T47D (cell line): Measurements from ENCODE around the gene GEMIN8.
A peak's percentile ranks its signal among the peaks of the same experiment; 100 is the strongest.

Experiments
- DNase-seq, 2 experiments: peaks; one replicate each; pipeline versions ENCODE4 v3.0.0 to v3.0.0-alpha.2; 2011 to 2012; ENCODE audit warnings: low read depth in 1 of 2, low spot score in 1 of 2
- JUND ChIP-seq: IDR thresholded peaks from 2 replicates; pipeline ENCODE4 v1.6.1; 2012; ENCODE audit warnings: low read depth
- in situ Hi-C: cut with HindIII; loops from 2 replicates; pipeline ENCODE4 v1.10.0; 2016; ENCODE audit warnings: low sequenced_read_pairs, low pct_unique_long_range_greater_than_20kb

Gene GEMIN8, protein sequence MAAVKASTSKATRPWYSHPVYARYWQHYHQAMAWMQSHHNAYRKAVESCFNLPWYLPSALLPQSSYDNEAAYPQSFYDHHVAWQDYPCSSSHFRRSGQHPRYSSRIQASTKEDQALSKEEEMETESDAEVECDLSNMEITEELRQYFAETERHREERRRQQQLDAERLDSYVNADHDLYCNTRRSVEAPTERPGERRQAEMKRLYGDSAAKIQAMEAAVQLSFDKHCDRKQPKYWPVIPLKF

DNA sequence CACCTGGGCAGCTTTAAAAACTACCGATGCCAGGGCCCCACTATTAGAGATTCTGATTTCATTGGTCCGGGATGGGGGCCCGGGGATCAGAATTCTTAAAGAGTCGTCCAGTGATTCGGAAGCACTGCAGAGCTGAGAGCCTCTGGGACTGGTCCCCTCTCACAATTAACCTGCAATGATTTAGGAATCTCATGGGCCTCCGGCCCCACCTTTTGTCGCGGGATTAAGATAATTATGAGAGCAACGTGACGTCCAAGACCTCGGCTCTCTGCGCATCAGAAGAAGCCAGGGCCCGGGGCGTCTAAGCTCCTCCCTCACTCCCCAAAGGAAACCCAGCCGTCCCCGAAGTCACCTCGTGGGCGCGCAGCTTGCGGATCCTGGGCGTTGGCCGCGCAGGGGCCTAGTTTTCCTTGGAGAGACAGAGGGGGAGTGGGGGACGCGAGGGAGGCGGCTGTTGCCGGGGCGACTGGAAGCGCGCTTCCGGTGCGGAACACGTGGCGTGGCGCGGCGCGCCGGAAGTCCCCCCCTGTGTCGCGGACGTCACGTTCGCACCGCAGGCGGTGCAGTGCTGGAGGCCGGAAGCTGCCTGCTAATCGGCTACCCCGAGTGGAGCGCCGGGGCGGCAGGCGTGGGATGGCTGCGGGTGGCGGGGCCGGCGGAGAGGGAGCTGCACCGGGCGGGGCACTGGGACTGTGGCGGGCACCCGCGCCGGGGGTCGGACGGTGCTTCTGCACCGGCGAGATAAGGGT is at the start of gene GEMIN8:
GEMIN8 (minus strand) TSS at position 468 of the 749 bp plus-strand sequence. CDS start 8,414 bp downstream, outside the sequence.
- in situ Hi-C loops: no loop called here
- peak; percentile 58 to 90 for DNase-seq
- no peak for TF ChIP-seq JUND

- TF ChIP-seq JUND: no peak
- in situ Hi-C loops: no loop called here
- DNase-seq: no peak
Observed at GRCh38 chrX:14076639-14077038, 46.9 kb upstream of the GEMIN8 start.

GRCh38 chrX:14073556-14073955 is 43.9 kb upstream of the GEMIN8 start:
- in situ Hi-C loops: no loop called here
- no peak for DNase-seq
- no peak for TF ChIP-seq JUND

DNA sequence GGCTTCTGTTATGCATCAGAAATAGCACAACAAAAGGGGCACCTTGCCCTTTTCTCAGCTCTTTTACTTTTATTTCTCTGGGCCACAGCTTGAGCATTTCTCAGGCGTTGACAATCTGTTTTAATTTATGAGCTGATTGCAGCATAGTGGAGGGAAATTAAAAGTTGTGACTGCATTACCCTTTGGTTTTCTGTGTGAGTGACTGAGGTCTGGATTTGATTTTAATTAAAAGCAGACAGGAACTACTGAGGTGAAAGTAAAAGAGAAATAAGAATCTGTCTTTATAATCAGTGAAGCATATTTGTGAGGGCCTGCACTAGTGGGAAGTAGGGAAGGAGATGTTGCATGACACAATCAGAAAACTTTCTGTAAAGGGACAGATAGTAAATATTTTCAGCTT is 43.4 kb upstream of the GEMIN8 start:
- DNase-seq: no peak
- in situ Hi-C loops: no loop called here
- no peak for TF ChIP-seq JUND

DNA sequence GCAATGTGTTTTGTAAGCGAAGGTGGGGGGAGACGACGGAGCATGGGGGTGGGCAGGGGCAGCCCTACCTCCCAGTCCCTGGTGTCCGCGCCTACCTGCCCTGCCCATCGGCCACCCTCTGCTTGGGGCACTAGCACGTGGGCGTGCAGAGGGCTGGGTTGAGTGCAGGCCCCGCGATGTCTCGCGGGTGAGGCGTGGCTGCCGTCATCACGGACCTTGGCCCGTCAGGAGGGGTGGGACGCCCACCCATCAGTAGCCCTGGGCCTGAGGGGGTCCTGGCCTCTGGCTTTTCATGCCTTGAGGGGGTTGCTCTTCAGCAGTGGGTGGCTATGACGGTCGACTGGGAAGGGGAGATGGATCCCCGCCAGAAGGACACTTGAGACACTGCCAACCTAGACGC is 36.1 kb upstream of the GEMIN8 start:
- in situ Hi-C loops: no loop called here
- no peak for TF ChIP-seq JUND
- no peak for DNase-seq

DNA sequence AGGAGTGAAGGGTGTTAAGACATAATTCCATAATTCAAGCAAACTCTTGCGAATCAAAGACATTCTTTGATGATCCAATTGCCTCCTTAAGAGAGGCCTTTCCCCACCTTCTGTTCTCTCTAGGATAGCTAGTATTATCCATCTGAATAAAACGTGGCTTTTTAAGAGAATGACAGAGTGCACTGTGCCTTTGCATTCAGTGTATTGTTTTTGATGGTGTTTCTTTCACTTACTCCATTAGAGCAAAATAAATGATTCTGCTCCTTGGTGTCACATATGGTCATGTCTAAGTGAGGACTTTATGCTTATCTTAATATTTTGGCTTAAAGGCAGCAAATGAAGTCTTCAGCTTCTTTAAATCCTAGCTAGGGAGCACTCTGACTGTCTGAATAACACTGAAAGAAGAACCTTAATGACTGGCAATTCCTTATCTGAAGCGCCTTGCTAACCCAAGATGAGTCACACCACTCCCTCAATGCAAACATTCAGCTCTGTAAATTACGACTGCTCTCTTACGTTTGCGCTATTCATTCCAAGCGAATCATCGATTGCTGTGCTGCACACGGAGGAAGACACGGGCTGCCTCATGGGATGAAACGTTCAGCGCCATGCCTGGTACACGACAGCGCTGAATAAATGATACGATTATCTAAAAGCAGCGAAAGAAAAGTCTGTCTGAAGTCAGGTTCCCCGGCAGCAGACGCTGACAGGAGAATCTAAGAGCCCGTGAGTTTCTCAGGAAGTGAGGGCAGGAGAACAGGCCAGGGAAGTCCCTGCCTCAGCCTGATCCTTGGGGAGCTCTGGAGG is 35.1 kb upstream of the GEMIN8 start:
- in situ Hi-C loops: no loop called here
- TF ChIP-seq JUND: no peak
- no peak for DNase-seq

DNA sequence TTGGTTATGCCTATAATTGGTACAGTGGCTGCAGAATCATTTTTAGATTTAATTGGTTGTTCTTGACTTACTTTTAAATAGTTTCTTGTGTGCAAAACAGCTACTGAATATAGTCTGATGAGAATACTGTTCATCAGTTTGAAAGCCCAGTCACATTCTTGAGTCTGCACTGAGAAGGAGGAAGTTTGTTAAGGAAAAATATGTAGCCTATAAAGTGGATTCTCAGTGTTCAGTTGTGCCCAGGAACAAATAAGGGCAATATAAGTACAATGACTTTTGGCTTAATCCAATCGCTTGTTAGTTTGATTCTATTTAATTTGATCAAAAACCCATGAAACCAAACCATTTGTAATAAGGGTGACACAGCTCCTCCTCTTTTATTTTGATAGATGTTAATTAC is 32.8 kb upstream of the GEMIN8 start:
- DNase-seq: no peak
- in situ Hi-C loops: no loop called here
- TF ChIP-seq JUND: no peak

DNA sequence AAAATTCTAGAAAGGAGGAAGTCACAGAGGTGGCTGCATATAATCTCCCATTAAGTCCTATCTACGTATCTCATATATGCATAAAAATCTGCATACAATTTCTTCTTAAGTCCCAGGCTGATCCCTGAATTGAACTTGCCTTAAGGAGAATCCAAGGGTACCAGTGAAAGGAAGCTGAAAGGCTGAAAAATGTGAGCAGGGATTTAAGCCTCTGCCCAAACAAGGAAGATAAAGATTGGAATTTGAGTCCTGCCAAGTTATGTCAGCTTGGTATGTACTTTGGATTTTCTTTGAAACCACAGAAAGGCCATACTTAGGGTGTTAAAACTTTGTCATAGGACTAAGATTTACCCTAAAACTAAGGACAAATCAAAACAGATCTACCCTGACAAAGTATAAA is 26.5 kb upstream of the GEMIN8 start:
- in situ Hi-C loops: no loop called here
- no peak for TF ChIP-seq JUND
- DNase-seq: no peak

DNA sequence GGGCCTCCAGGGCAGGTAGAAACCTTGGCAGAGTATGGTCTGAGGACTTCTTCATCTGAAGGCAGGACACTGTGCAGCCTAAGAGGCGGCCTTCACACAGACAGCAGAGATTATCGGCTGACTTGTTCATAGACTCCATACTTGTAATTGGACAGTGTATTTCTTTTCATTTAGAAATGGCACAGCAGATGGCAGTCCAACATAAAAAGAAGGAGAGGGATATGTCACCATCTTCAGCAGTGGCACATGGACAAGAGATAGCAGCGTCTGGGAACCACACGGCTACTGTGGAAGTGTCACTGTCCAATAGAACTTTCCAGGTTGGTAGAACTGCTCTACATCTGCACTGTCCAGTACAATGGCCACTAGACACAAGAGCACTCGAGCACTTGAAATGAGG is 21.7 kb upstream of the GEMIN8 start:
- TF ChIP-seq JUND: no peak
- in situ Hi-C loops: no loop called here
- peak in 1 of 2 experiments; percentile 47 for DNase-seq

GRCh38 chrX:14050709-14051108 is 21.0 kb upstream of the GEMIN8 start:
- DNase-seq: no peak
- in situ Hi-C loops: no loop called here
- TF ChIP-seq JUND: no peak

DNA sequence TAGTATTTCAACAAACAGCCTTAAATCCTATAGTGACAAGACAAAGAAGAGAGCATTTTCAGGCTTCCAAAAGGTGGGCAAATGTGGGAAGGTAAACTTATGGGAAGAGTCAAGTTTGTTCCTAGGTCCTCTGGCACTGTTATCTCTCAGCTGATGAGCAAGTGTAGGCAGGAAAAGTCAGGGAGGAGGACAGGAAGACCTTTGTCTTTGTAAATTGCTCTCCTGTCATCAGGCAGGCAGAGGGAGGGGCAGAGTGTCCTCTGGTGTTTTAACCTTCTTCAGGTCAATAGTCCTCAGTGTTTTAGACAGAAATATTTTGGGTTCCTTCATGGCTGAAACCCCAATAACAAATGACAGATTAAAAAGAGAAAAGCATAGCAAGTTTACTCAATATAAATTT is 13.5 kb upstream of the GEMIN8 start:
- in situ Hi-C loops: no loop called here
- DNase-seq: no peak
- TF ChIP-seq JUND: no peak

GRCh38 chrX:14039344-14039743 is 9.7 kb upstream of the GEMIN8 start:
- DNase-seq: peak; percentile 25 to 73
- no peak for TF ChIP-seq JUND
- in situ Hi-C loops: no loop called here

GRCh38 chrX:14038375-14039085 is 8.8 kb upstream of the GEMIN8 start:
- in situ Hi-C loops: no loop called here
- no peak for TF ChIP-seq JUND
- no peak for DNase-seq
